GM21529 (cell line): ENCODE measurements around the gene TECRL.

ENCODE experiments used
- ATAC-seq: cut with Tn5 transposase; IDR thresholded peaks from one replicate; pipeline ENCODE4 v1.9.1; 2021; ENCODE audit not compliant: unreplicated experiment

The TECRL gene

GRCh38 chr4:64409300-64409699 is at the start of gene TECRL:
Gene TECRL (minus strand): TSS chr4:64409450. CDS start chr4:64409351, 99 bp downstream.
- no peak for ATAC-seq

- no peak for ATAC-seq
Measured at GRCh38 chr4:64432674-64433073, 23.4 kb upstream of the TECRL start.

- ATAC-seq = no peak
Measured at GRCh38 chr4:64430933-64431332, 21.7 kb upstream of the TECRL start.

- ATAC-seq = no peak
Measured at GRCh38 chr4:64417974-64418373, 8.7 kb upstream of the TECRL start.

GRCh38 chr4:64407000-64407399 is 2.2 kb downstream of the TECRL start:
- no peak for ATAC-seq

- ATAC-seq = no peak
Measured at GRCh38 chr4:64405761-64406160, 3.5 kb downstream of the TECRL start.

- ATAC-seq = no peak
Measured at GRCh38 chr4:64402684-64403083, 6.6 kb downstream of the TECRL start.

- no peak for ATAC-seq
Measured at GRCh38 chr4:64399313-64400109, 9.7 kb downstream of the TECRL start.

GRCh38 chr4:64394469-64394868 is 14.8 kb downstream of the TECRL start:
- ATAC-seq = no peak

- no peak for ATAC-seq
Measured at GRCh38 chr4:64388252-64388651, 21.0 kb downstream of the TECRL start.

GRCh38 chr4:64385220-64385619 is 24.0 kb downstream of the TECRL start:
- ATAC-seq = no peak

GRCh38 chr4:64384237-64385203 is 24.7 kb downstream of the TECRL start:
- no peak for ATAC-seq

GRCh38 chr4:64368741-64369140 is 40.5 kb downstream of the TECRL start:
- no peak for ATAC-seq

- ATAC-seq = no peak
Measured at GRCh38 chr4:64361399-64361740, 47.9 kb downstream of the TECRL start.

- no peak for ATAC-seq
Measured at GRCh38 chr4:64360664-64361398, 48.4 kb downstream of the TECRL start.

GRCh38 chr4:64359489-64359888 is 49.8 kb downstream of the TECRL start:
- no peak for ATAC-seq

GRCh38 chr4:64353904-64354303 is 55.3 kb downstream of the TECRL start:
- ATAC-seq = no peak

- ATAC-seq = no peak
Measured at GRCh38 chr4:64341711-64342110, 67.5 kb downstream of the TECRL start.

GRCh38 chr4:64340218-64341110 is 68.8 kb downstream of the TECRL start:
- ATAC-seq = no peak

GRCh38 chr4:64334964-64335363 is 74.3 kb downstream of the TECRL start:
- ATAC-seq = no peak
